HEK293T (cell line): ENCODE data around the gene SLC39A3.

Experiments used
- ARNT ChIP-seq: fragments of 450-650 bp; IDR thresholded peaks from 2 replicates; pipeline ENCODE4 v1.6.1; 2017; ENCODE audit warnings: mild to moderate bottlenecking
- BHLHE40 ChIP-seq: fragments of 450-650 bp; IDR thresholded peaks from 2 replicates; pipeline ENCODE4 v1.6.1; 2016; ENCODE audit warnings: mild to moderate bottlenecking, moderate library complexity, borderline replicate concordance
- ELF4 ChIP-seq: fragments of 450-650 bp; IDR thresholded peaks from 2 replicates; pipeline ENCODE4 v1.6.1; 2017; ENCODE audit warnings: antibody characterized with exemption
- FOXK2 ChIP-seq: fragments of 450-650 bp; IDR thresholded peaks from 2 replicates; pipeline ENCODE4 v1.6.1; 2016; ENCODE audit warnings: mild to moderate bottlenecking
- FOXM1 ChIP-seq: fragments of 450-650 bp; IDR thresholded peaks from 2 replicates; pipeline ENCODE4 v1.6.1; 2017; ENCODE audit warnings: mild to moderate bottlenecking, borderline replicate concordance
- HDGF ChIP-seq: fragments of 450-650 bp; IDR thresholded peaks from 2 replicates; pipeline ENCODE4 v1.6.1; 2017; ENCODE audit warnings: antibody characterized with exemption, borderline replicate concordance
- LEF1 ChIP-seq: fragments of 450-650 bp; IDR thresholded peaks from 2 replicates; pipeline ENCODE4 v1.6.1; 2017; ENCODE audit warnings: mild to moderate bottlenecking, borderline replicate concordance
- NFRKB ChIP-seq: fragments of 450-650 bp; IDR thresholded peaks from 2 replicates; pipeline ENCODE4 v1.6.1; 2016; ENCODE audit warnings: mild to moderate bottlenecking, moderate library complexity
- SP1 ChIP-seq: fragments of 450-650 bp; IDR thresholded peaks from 2 replicates; pipeline ENCODE4 v1.6.1; 2017
- SUZ12 ChIP-seq: fragments of 450-650 bp; IDR thresholded peaks from 2 replicates; pipeline ENCODE4 v1.6.1; 2016; ENCODE audit warnings: mild to moderate bottlenecking
- TARDBP ChIP-seq: fragments of 450-650 bp; IDR thresholded peaks from 2 replicates; pipeline ENCODE4 v1.6.1; 2016

GRCh38 chr19:2711875-2712205 is 28.0 kb downstream of the SLC39A3 start:
- no peak for TF ChIP-seq SP1
- TF ChIP-seq ELF4, result no peak
- no peak for TF ChIP-seq ARNT
- TF ChIP-seq FOXM1, result no peak
- no peak for TF ChIP-seq BHLHE40
- TF ChIP-seq HDGF, result no peak
- TF ChIP-seq SUZ12, result no peak
- no peak for TF ChIP-seq LEF1
- no peak for TF ChIP-seq TARDBP
- no peak for TF ChIP-seq FOXK2
- TF ChIP-seq NFRKB, result no peak
